Motor neuron (in vitro differentiated cells): Measurements from ENCODE around the gene GALP. TPM values are rescaled to one million over a fixed set of nuclear protein-coding genes. Genes with fewer than 3 reads are reported as not detected.
"Not testable (repeated sequence)": the region's sequence is repeated elsewhere in the genome, so short reads cannot be mapped to it uniquely, and the experiment has no call there.

ENCODE experiments used
- ATAC-seq, 8 experiments: fragments of 200-7000 bp; cut with Tn5 transposase; replicated peaks in 6 of 8; 2 replicates each; pipeline ENCODE4 v1.8.0; 2021; ENCODE audit warnings: mild to moderate bottlenecking in 8 of 8, moderate library complexity in 8 of 8
- H3K27ac ChIP-seq, 2 donors: fragments of 250-450 bp; sonication (Bioruptor Pico); 2 replicates each; pipeline ENCODE4 v1.9.0; 2021; ENCODE audit warnings: antibody characterized with exemption in 2 of 2, mild to moderate bottlenecking in 2 of 2, moderate library complexity in 1 of 2
- H3K4me1 ChIP-seq, 2 donors: fragments of 250-450 bp; sonication (Bioruptor Pico); replicated peaks in 1 of 2; 2 replicates each; pipeline ENCODE4 v1.6.1; 2021; ENCODE audit warnings: antibody characterized with exemption in 2 of 2, mild to moderate bottlenecking in 2 of 2, moderate library complexity in 1 of 2
- H3K4me3 ChIP-seq, 5 donors: fragments of 250-450 bp; sonication (Bioruptor Pico); 2 replicates each; pipeline ENCODE4 v1.9.0; 2021; ENCODE audit warnings: antibody characterized with exemption in 5 of 5, mild to moderate bottlenecking in 5 of 5, moderate library complexity in 4 of 5
- WGBS, 10 experiments: fragments of 450-650 bp; shearing (Covaris generic); methylation state at CpG; one replicate each; pipeline ENCODE4 v1.0.0; 2022; 5-methylcytosine and 5-hydroxymethylcytosine counted together
- in situ Hi-C, 9 experiments: fragments of 400-800 bp; cut with MboI; loops; one replicate each; pipeline ENCODE4 v1.15.0; 2021; ENCODE audit warnings: low sequenced_read_pairs in 9 of 9, low pct_unique_long_range_greater_than_20kb in 2 of 9; ENCODE audit not compliant: unreplicated experiment in 9 of 9
- total RNA-seq, 8 experiments: library from RNA; unstranded; fragments of 300-600 nt; gene quantifications; 2 replicates each; pipeline versions ENCODE4 v1.2.3 to v1.2.4, GENCODE V29; 2022

GALP gene
- total RNA-seq = under 1 TPM in 1 of 8 experiments, not detected in 7; 0.29 TPM

- peak in 3 of 8 experiments; percentile 38 to 53 (median 52) for ATAC-seq
- in situ Hi-C loops, H3K27ac ChIP-seq, H3K4me1 ChIP-seq, H3K4me3 ChIP-seq: not testable (repeated sequence)
- no CpG with 5 or more reads among the region's 15 CpGs for whole genome bisulfite sequencing, 10 experiments
Measured at GRCh38 chr19:56175861-56176307, at the start of gene GALP. TSS of gene GALP (plus strand) at chr19:56176008. CDS start at chr19:56177109, 1,101 bp downstream.

GRCh38 chr19:56126983-56127780, 48.6 kb upstream of the GALP start:
- in situ Hi-C loops = no loop called here
- no peak overlapping the region for H3K27ac ChIP-seq
- no peaks in the 10 kb centered on the region for H3K4me1 ChIP-seq
- ATAC-seq = peak in 2 of 8 experiments; percentile 16 to 19
- no peak overlapping the region for H3K4me3 ChIP-seq
- 44 to 100% (median 81%) methylated on average over 1 to 7 of the region's 19 CpGs; no CpG with 5 or more reads in 1 of the 10 experiments for WGBS, 10 experiments

GRCh38 chr19:56130006-56130405, 45.8 kb upstream of the GALP start:
- in situ Hi-C loops = no loop called here
- H3K4me3 ChIP-seq = no peak overlapping the region
- H3K27ac ChIP-seq = no peak overlapping the region
- ATAC-seq = no peak
- no peaks in the 10 kb centered on the region for H3K4me1 ChIP-seq
- 45 to 100% (median 83%) methylated on average over 4 to 7 of the region's 7 CpGs for WGBS, 10 experiments

GRCh38 chr19:56131651-56132050, 44.2 kb upstream of the GALP start:
- Histone ChIP-seq H3K4me3 (no peak overlapping the region), H3K27ac (no peak overlapping the region), H3K4me1 (peaks cover 0 to 3% of the 10 kb centered on the region in 2 donors)
- ATAC-seq = no peak
- in situ Hi-C loops = no loop called here
- WGBS, 10 experiments = 56 to 100% (median 90%) methylated on average over 2 to 7 of the region's 8 CpGs; no CpG with 5 or more reads in 4 of the 10 experiments

- Histone ChIP-seq H3K4me1 (peaks cover 0 to 3% of the 10 kb centered on the region in 2 donors), H3K4me3 (no peak overlapping the region), H3K27ac (no peak overlapping the region)
- in situ Hi-C loops = no loop called here
- ATAC-seq = peak in 1 of 8 experiments; percentile 45
- 35 to 86% (median 71%) methylated on average over 2 to 14 of the region's 14 CpGs for WGBS, 10 experiments
Measured at GRCh38 chr19:56132316-56132822, 43.4 kb upstream of the GALP start.

- ATAC-seq = peak in 3 of 8 experiments; percentile 89 to 94 (median 89)
- Histone ChIP-seq H3K4me1 (peaks cover 0 to 3% of the 10 kb centered on the region in 2 donors), H3K4me3 (no peak overlapping the region), H3K27ac (no peak overlapping the region)
- WGBS, 10 experiments = 44 to 96% (median 60%) methylated on average over 1 to 10 of the region's 14 CpGs; no CpG with 5 or more reads in 3 of the 10 experiments
- in situ Hi-C loops = no loop called here
Measured at GRCh38 chr19:56133858-56134653, 41.8 kb upstream of the GALP start.

- Histone ChIP-seq H3K27ac (no peak overlapping the region), H3K4me3 (no peak overlapping the region), H3K4me1 (peaks cover 3% of the 10 kb centered on the region in 2 donors)
- in situ Hi-C loops = no loop called here
- WGBS, 10 experiments = 34 to 100% (median 88%) methylated on average over 1 to 4 of the region's 5 CpGs; no CpG with 5 or more reads in 4 of the 10 experiments
- peak in 2 of 8 experiments; percentile 15 to 70 for ATAC-seq
Measured at GRCh38 chr19:56134654-56134921, 41.2 kb upstream of the GALP start.

- Histone ChIP-seq H3K4me1 (peaks cover 7 to 8% of the 10 kb centered on the region in 2 donors), H3K27ac (no peak overlapping the region), H3K4me3 (no peak overlapping the region)
- 16 to 60% (median 20%) methylated on average over 1 to 5 of the region's 10 CpGs; no CpG with 5 or more reads in 1 of the 10 experiments for WGBS, 10 experiments
- ATAC-seq = no peak
- in situ Hi-C loops = no loop called here
Measured at GRCh38 chr19:56136362-56136761, 39.4 kb upstream of the GALP start.

GRCh38 chr19:56137405-56137804, 38.4 kb upstream of the GALP start:
- Histone ChIP-seq H3K27ac (no peak overlapping the region), H3K4me1 (peaks cover 12% of the 10 kb centered on the region in 2 donors), H3K4me3 (no peak overlapping the region)
- 55 to 100% (median 87%) methylated on average over 1 to 6 of the region's 6 CpGs; no CpG with 5 or more reads in 2 of the 10 experiments for WGBS, 10 experiments
- no peak for ATAC-seq
- in situ Hi-C loops = no loop called here

GRCh38 chr19:56138069-56138468, 37.7 kb upstream of the GALP start:
- WGBS, 10 experiments = 59 to 100% (median 85%) methylated on average over 1 to 3 of the region's 3 CpGs; no CpG with 5 or more reads in 1 of the 10 experiments
- ATAC-seq = no peak
- Histone ChIP-seq H3K4me3 (no peak overlapping the region), H3K4me1 (peaks cover 12% of the 10 kb centered on the region in 2 donors), H3K27ac (no peak overlapping the region)
- in situ Hi-C loops = no loop called here

- peak in 2 of 8 experiments; percentile 1 for ATAC-seq
- Histone ChIP-seq H3K4me3 (peak overlapping the region; percentile 43 to 57 (median 50)), H3K4me1 (peaks cover 12% of the 10 kb centered on the region in 2 donors), H3K27ac (peak overlapping the region; percentile 66 to 91)
- 0 to 82% (median 59%) methylated on average over 3 to 12 of the region's 22 CpGs for WGBS, 10 experiments
- in situ Hi-C loops = no loop called here
Measured at GRCh38 chr19:56139847-56140582, 35.8 kb upstream of the GALP start.

GRCh38 chr19:56140583-56141416, 35.0 kb upstream of the GALP start, which contains the start of gene ZNF444:
TSS of gene ZNF444 (plus strand) at chr19:56141287. CDS start at chr19:56146912, 5,625 bp downstream.
- WGBS, 10 experiments = 0% methylated on average over 5 of the region's 56 CpGs; no CpG with 5 or more reads in 8 of the 10 experiments
- peaks cover 12% of the 10 kb centered on the region in 2 donors for H3K4me1 ChIP-seq
- H3K27ac ChIP-seq = peak within 1 kb of the TSS; percentile 66 to 91
- peak; percentile 88 to 96 (median 94) for ATAC-seq
- in situ Hi-C loops = no loop called here
- peak within 1 kb of the TSS; percentile 43 to 57 (median 50) for H3K4me3 ChIP-seq
